GM12872 (cell line): ENCODE measurements around the gene RNF186.

Experiments used
- CTCF ChIP-seq: IDR thresholded peaks from 3 replicates; pipeline ENCODE4 v1.5.1; 2011; ENCODE audit warnings: low read depth, mild to moderate bottlenecking, low read length, moderate library complexity; ENCODE audit not compliant: insufficient read depth

The RNF186 gene

GRCh38 chr1:19768353-19769210 lies 46.5 kb downstream of the RNF186 start:
- TF ChIP-seq CTCF, result no peak

- TF ChIP-seq CTCF, result no peak
Measured at GRCh38 chr1:19765623-19766022, 49.5 kb downstream of the RNF186 start.

GRCh38 chr1:19764848-19765247 lies 50.2 kb downstream of the RNF186 start:
- TF ChIP-seq CTCF, result no peak
